H1 (cell line): ENCODE data around the gene MYD88. TPM values are rescaled to one million over a fixed set of nuclear protein-coding genes. Genes with fewer than 3 reads are reported as not detected.

Experiments used
- CTCF ChIA-PET: fragments of 300-600 bp; sonication (Branson Sonifier 250); formaldehyde crosslinking; loops from one replicate; lab custom pipeline; 2021; ENCODE audit not compliant: partially characterized antibody; lab: Charles Lee
- POLR2A ChIA-PET: fragments of 300-600 bp; sonication (Branson Sonifier 250); formaldehyde crosslinking; loops from one replicate; lab custom pipeline; 2021; ENCODE audit warnings: inconsistent platforms; ENCODE audit not compliant: partially characterized antibody; lab: Charles Lee
- DNase-seq, 2 experiments: peaks; one replicate each; pipeline versions ENCODE4 v3.0.0 to v3.0.0-alpha.2; 2010 to 2022; ENCODE audit warnings: low spot score in 2 of 2, low read depth in 1 of 2, mixed read lengths in 1 of 2
- FAIRE-seq: peaks from 2 replicates; lab custom pipeline; 2011; peaks lifted over from hg19 to GRCh38; lab: Jason Lieb, UNC
- H2AFZ ChIP-seq: 2 replicates; pipeline ENCODE4 v1.8.1; 2012; ENCODE audit warnings: low read length, inconsistent platforms
- H2AK5ac ChIP-seq: 2 replicates; pipeline ENCODE4 v1.6.1; 2013; ENCODE audit warnings: low read depth, low read length
- H2BK120ac ChIP-seq: replicated peaks from 2 replicates; pipeline ENCODE3; 2013; ENCODE audit warnings: low read depth, low read length, inconsistent platforms
- H2BK12ac ChIP-seq: 2 replicates; pipeline ENCODE4 v1.6.1; 2013; ENCODE audit warnings: low read depth, low read length
- H2BK15ac ChIP-seq: 2 replicates; pipeline ENCODE4 v1.6.1; 2013; ENCODE audit warnings: low read length
- H2BK20ac ChIP-seq: 2 replicates; pipeline ENCODE4 v1.6.1; 2013; ENCODE audit warnings: low read length
- H2BK5ac ChIP-seq: 2 replicates; pipeline ENCODE4 v1.6.1; 2013; ENCODE audit warnings: low read depth, low read length
- H3K14ac ChIP-seq: 2 replicates; pipeline ENCODE4 v1.6.1; 2013; ENCODE audit warnings: inconsistent platforms; ENCODE audit not compliant: insufficient read length
- H3K18ac ChIP-seq: 2 replicates; pipeline ENCODE4 v1.6.1; 2013; ENCODE audit warnings: low read length; ENCODE audit errors: extremely low read depth
- H3K23ac ChIP-seq: 2 replicates; pipeline ENCODE4 v1.6.1; 2013; ENCODE audit warnings: inconsistent platforms; ENCODE audit not compliant: insufficient read length
- H3K23me2 ChIP-seq: 2 replicates; pipeline ENCODE4 v1.6.1; 2013; ENCODE audit warnings: low read depth, low read length
- H3K27ac ChIP-seq: 2 replicates; pipeline ENCODE4 v1.6.1; 2011; ENCODE audit warnings: low read depth, low read length, inconsistent platforms
- H3K27me3 ChIP-seq, 4 experiments: replicated peaks in 1 of 4; 1 replicate in 1 of 4; 2 replicates in 3 of 4; pipeline versions ENCODE4 v1.6.1 to v1.8.1; 2011 to 2013; ENCODE audit warnings: low read length in 3 of 4, mild to moderate bottlenecking in 3 of 4, inconsistent platforms in 2 of 4, mixed read lengths in 2 of 4, moderate library complexity in 1 of 4; ENCODE audit not compliant: control insufficient read depth in 3 of 4, insufficient read depth in 3 of 4; ENCODE audit errors: extremely low read depth in 1 of 4
- H3K36me3 ChIP-seq, 4 experiments: 2 replicates each; pipeline versions ENCODE4 v1.6.1 to v1.8.1; 2011 to 2013; ENCODE audit warnings: mild to moderate bottlenecking in 4 of 4, low read length in 3 of 4, moderate library complexity in 2 of 4, control low read depth in 1 of 4, inconsistent platforms in 1 of 4; ENCODE audit not compliant: insufficient read depth in 4 of 4, control insufficient read depth in 2 of 4
- H3K4ac ChIP-seq: replicated peaks from 2 replicates; pipeline ENCODE3; 2013; ENCODE audit warnings: low read length, low read depth, mixed read lengths, inconsistent platforms; ENCODE audit not compliant: insufficient read length
- H3K4me1 ChIP-seq, 4 experiments: replicated peaks in 1 of 4; 1 replicate in 1 of 4; 2 replicates in 3 of 4; pipeline versions ENCODE4 v1.6.1 to v1.8.1; 2011 to 2013; ENCODE audit warnings: low read length in 3 of 4, inconsistent platforms in 2 of 4, mixed read lengths in 1 of 4; ENCODE audit not compliant: insufficient read depth in 4 of 4, control insufficient read depth in 3 of 4
- H3K4me2 ChIP-seq, 2 experiments: 2 replicates each; pipeline versions ENCODE4 v1.6.1 to v1.8.1; 2011 to 2013; ENCODE audit warnings: low read depth in 2 of 2, low read length in 2 of 2, control low read depth in 1 of 2, inconsistent platforms in 1 of 2, mild to moderate bottlenecking in 1 of 2; ENCODE audit not compliant: insufficient read depth in 1 of 2
- H3K4me3 ChIP-seq, 4 experiments: fragments of 200-600, 300-600 bp in 1 of 4; sonication (generic), shearing (Covaris generic), sonication (Bioruptor Twin) in 1 of 4; 2 replicates each; pipeline versions ENCODE4 v1.5.1 to v1.8.1; 2011 to 2016; ENCODE audit warnings: low read length in 4 of 4, low read depth in 3 of 4, control low read depth in 2 of 4, inconsistent platforms in 2 of 4, mild to moderate bottlenecking in 2 of 4, mixed read lengths in 1 of 4, moderate library complexity in 1 of 4; ENCODE audit not compliant: insufficient read depth in 2 of 4; ENCODE audit errors: extremely low read depth in 1 of 4
- H3K56ac ChIP-seq: replicated peaks from 2 replicates; pipeline ENCODE3; 2013; ENCODE audit warnings: low read depth, mild to moderate bottlenecking, mixed read lengths, low read length, inconsistent platforms; ENCODE audit not compliant: insufficient read length
- H3K79me1 ChIP-seq: 2 replicates; pipeline ENCODE4 v1.6.1; 2013; ENCODE audit warnings: low read depth, low read length, control low read depth
- H3K79me2 ChIP-seq, 2 experiments: 2 replicates each; pipeline versions ENCODE4 v1.6.1 to v1.8.1; 2012 to 2013; ENCODE audit warnings: low read length in 2 of 2, mild to moderate bottlenecking in 2 of 2, inconsistent platforms in 1 of 2; ENCODE audit not compliant: insufficient read depth in 2 of 2, control insufficient read depth in 1 of 2
- H3K9ac ChIP-seq, 4 experiments: replicated peaks in 1 of 4; 1 replicate in 1 of 4; 2 replicates in 3 of 4; pipeline versions ENCODE4 v1.6.1 to v1.8.1; 2011 to 2013; ENCODE audit warnings: low read depth in 3 of 4, low read length in 3 of 4, control low read depth in 2 of 4, mild to moderate bottlenecking in 2 of 4, moderate library complexity in 2 of 4, inconsistent platforms in 1 of 4; ENCODE audit errors: extremely low read depth in 1 of 4
- H3K9me3 ChIP-seq, 2 experiments: 2 replicates each; pipeline versions ENCODE4 v1.6.1 to v1.8.1; 2012 to 2013; ENCODE audit warnings: mild to moderate bottlenecking in 2 of 2, moderate library complexity in 2 of 2, control low read depth in 1 of 2, inconsistent platforms in 1 of 2, low read depth in 1 of 2, low read length in 1 of 2, mixed read lengths in 1 of 2; ENCODE audit not compliant: insufficient read depth in 2 of 2
- H4K20me1 ChIP-seq, 2 experiments: replicated peaks in 1 of 2; 2 replicates each; pipeline versions ENCODE3 to v1.8.1; 2011 to 2013; ENCODE audit warnings: inconsistent platforms in 2 of 2, low read length in 2 of 2, mild to moderate bottlenecking in 1 of 2; ENCODE audit not compliant: insufficient read depth in 2 of 2, control insufficient read depth in 1 of 2
- H4K5ac ChIP-seq: 2 replicates; pipeline ENCODE4 v1.6.1; 2013; ENCODE audit warnings: low read length, low read depth, mixed read lengths, inconsistent platforms; ENCODE audit not compliant: insufficient read length
- H4K8ac ChIP-seq: 2 replicates; pipeline ENCODE4 v1.8.0; 2013; ENCODE audit warnings: mild to moderate bottlenecking, moderate library complexity, low read length, inconsistent platforms; ENCODE audit not compliant: insufficient read depth; ENCODE audit errors: extremely low read depth
- H4K91ac ChIP-seq: replicated peaks from 2 replicates; pipeline ENCODE3; 2013; ENCODE audit warnings: low read length, mixed read lengths, inconsistent platforms; ENCODE audit not compliant: insufficient read length
- CREB1 ChIP-seq: IDR thresholded peaks from 2 replicates; pipeline ENCODE4 v1.6.1; 2012; ENCODE audit warnings: inconsistent platforms
- EZH2 ChIP-seq: fragments of 200-600 bp; sonication (generic); IDR thresholded peaks from 2 replicates; pipeline ENCODE4 v1.7.1; 2012; ENCODE audit warnings: low read depth, mild to moderate bottlenecking, moderate library complexity, low read length, inconsistent platforms; ENCODE audit not compliant: severe bottlenecking
- FOSL1 ChIP-seq: IDR thresholded peaks from 2 replicates; pipeline ENCODE4 v1.6.1; 2011; ENCODE audit warnings: mild to moderate bottlenecking, low read depth, low read length, moderate library complexity; ENCODE audit not compliant: insufficient read depth
- JUND ChIP-seq: IDR thresholded peaks from 2 replicates; pipeline ENCODE4 v1.6.1; 2011; ENCODE audit warnings: mild to moderate bottlenecking, improper control_type of control experiment, low read length
- KDM1A ChIP-seq: fragments of 200-600, 300-600 bp; sonication (generic); IDR thresholded peaks from 2 replicates; pipeline ENCODE4 v1.7.1; 2016; ENCODE audit warnings: mild to moderate bottlenecking, low read length, borderline replicate concordance
- NANOG ChIP-seq: IDR thresholded peaks from 2 replicates; pipeline ENCODE4 v1.6.1; 2011; ENCODE audit warnings: low read length, low read depth, mild to moderate bottlenecking, inconsistent platforms; ENCODE audit not compliant: insufficient read depth, poor library complexity, severe bottlenecking
- RNF2 ChIP-seq: fragments of 200-900, 300-1000 bp; sonication (generic); IDR thresholded peaks from 2 replicates; pipeline ENCODE4 v1.7.1; 2016; ENCODE audit warnings: borderline replicate concordance, low read depth, mild to moderate bottlenecking, antibody characterized with exemption, low read length; ENCODE audit not compliant: poor library complexity, severe bottlenecking; ENCODE audit errors: missing control alignments
- SIRT6 ChIP-seq: IDR thresholded peaks from one replicate; pipeline ENCODE4 v1.7.1; 2012; ENCODE audit warnings: low read length, inconsistent platforms
- SP1 ChIP-seq: IDR thresholded peaks from 2 replicates; pipeline ENCODE4 v1.6.1; 2011; ENCODE audit warnings: low read depth, low read length
- SP4 ChIP-seq: IDR thresholded peaks from 2 replicates; pipeline ENCODE4 v1.6.1; 2012; ENCODE audit warnings: low read length, inconsistent platforms
- SRF ChIP-seq: IDR thresholded peaks from 2 replicates; pipeline ENCODE4 v1.6.1; 2011; ENCODE audit warnings: mild to moderate bottlenecking, low read depth, low read length, moderate library complexity
- TAF7 ChIP-seq: optimal IDR thresholded peaks from 2 replicates; pipeline ENCODE3; 2011; ENCODE audit warnings: low read depth, mild to moderate bottlenecking, inconsistent platforms, low read length, moderate library complexity, borderline replicate concordance
- WGBS, 2 experiments: shearing (Covaris generic) in 1 of 2; methylation state at CpG; one replicate each; pipeline versions ENCODE4 v1.1.6 to v1.1.7; 2013 to 2015; ENCODE audit warnings: low lambda C conversion rate in 2 of 2, mixed read lengths in 2 of 2, inconsistent platforms in 1 of 2, low coverage in 1 of 2, missing lambda C conversion rate in 1 of 2; ENCODE audit not compliant: insufficient replicate concordance in 2 of 2, insufficient coverage in 1 of 2, insufficient read length in 1 of 2; ENCODE audit errors: extremely low coverage in 1 of 2, missing lambda C conversion rate in 1 of 2; 5-methylcytosine and 5-hydroxymethylcytosine counted together
- polyA plus RNA-seq, 7 experiments: library from polyadenylated mRNA; depleted of rRNA in 3 of 7; stranded (reverse) in 5 of 7; unstranded in 2 of 7; fragments of >200 nt in 5 of 7; fragments of 200-250 nt in 2 of 7; gene quantifications; 1 replicate in 5 of 7; 2 replicates in 1 of 7; 4 replicates in 1 of 7; pipeline versions ENCODE4 v1.2.1 to v1.2.3, GENCODE V29; 2011 to 2013; ENCODE audit warnings: missing spikeins in 2 of 7, mixed read lengths in 2 of 7
- total RNA-seq: library from RNA; stranded (reverse); fragmentation: NEBNext Ultra II Directional; extraction: Animal tissue kit (Norgen Biotek cat#: 25700); gene quantifications from 2 replicates; pipeline ENCODE4 v1.2.1, GENCODE V29; 2021

Gene MYD88
- total and polyA plus RNA-seq, 2 of the 8 experiments (the other 6 are each of a cell fraction or from before 2014, with no cell fraction given), result 22.1 to 22.5 TPM

DNA sequence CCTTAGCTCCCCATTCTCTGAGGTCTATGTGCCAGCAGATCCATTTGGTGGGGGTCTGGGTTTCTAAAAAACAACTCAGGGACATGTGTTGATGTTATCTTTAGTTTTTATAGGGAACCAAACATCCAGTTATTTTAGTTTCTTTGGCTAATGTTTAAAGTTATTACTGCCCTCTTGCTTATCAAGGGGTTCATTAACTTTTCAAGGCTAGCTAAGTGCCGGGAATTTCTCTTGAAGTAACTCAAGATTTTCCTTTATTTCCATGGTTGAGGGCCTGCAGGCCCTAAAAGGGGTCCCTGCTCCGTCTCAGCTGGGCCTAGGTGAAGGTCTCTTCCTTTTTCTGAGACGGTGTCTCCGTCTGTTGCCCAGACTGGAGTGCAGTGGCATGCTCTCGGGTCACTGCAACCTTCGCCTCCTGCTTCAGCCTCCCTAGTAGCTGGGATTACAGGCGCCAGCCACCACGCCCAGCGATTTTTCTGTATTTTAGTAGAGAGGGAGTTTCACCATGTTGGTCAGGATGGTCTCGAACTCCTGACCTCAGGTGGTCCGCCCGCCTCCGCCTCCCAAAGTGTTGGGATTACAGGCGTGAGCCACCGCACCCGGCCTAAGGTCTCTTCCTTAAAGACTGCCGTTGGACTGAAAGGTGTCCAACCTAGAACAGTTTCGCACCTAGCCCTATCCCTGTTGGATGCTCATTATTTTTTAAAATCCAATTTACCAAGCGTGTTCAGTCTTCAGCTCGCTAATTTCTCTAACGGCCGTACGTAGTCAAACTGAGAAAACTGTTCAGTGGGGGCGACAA is 25.6 kb downstream of the MYD88 start:
- Histone ChIP-seq H3K27me3 (no peaks in the 10 kb centered on the region), H3K4me3 (peak overlapping the region; percentile 75 to 90 (median 86)), H2BK5ac (no peak overlapping the region; the same call in 1 of the 2 replicates), H3K4me1 (peaks cover 0 to 2% (median 0%) of the 10 kb centered on the region in 4 experiments; a peak in 3 of 7 replicates), H4K8ac (no peak overlapping the region), H2AK5ac (no peak overlapping the region), H3K23me2 (peaks cover 14% of the 10 kb centered on the region; the same call in 1 of the 2 replicates), H3K79me1 (no peaks in the 10 kb centered on the region; the same call in 1 of the 2 replicates), H3K27ac (peak overlapping the region; percentile 99; the same call in 1 of the 2 replicates), H3K79me2 (peaks cover 10 to 32% of the 10 kb centered on the region in 2 experiments), H2BK120ac (no peak overlapping the region), H3K56ac (no peak overlapping the region), H4K20me1 (peaks cover 0 to 6% of the 10 kb centered on the region in 2 experiments), H4K5ac (peak overlapping the region; percentile 28), H3K36me3 (no peaks in the 10 kb centered on the region), H3K9ac (peak overlapping the region in 1 of 4 experiments; percentile 93; a peak in 3 of 7 replicates), H2BK12ac (no peak overlapping the region), H3K14ac (no peak overlapping the region), H3K9me3 (no peaks in the 10 kb centered on the region), H2AFZ (peak overlapping the region; percentile 84), H3K18ac (peak overlapping the region; percentile 60), H2BK20ac (no peak overlapping the region), H3K4ac (no peak overlapping the region), H3K4me2 (peak overlapping the region; percentile 91 to 94), H4K91ac (peak overlapping the region; percentile 36), H2BK15ac (no peak overlapping the region), H3K23ac (no peak overlapping the region)
- no peak for DNase-seq
- CTCF ChIA-PET, result interaction anchor here (1.0 to 3.2 kb wide), 13 partner anchors 11 to 845 kb away, joined by 3 to 11 read pairs (median 3); partner anchors contain the start of gene ACAA1
- no peak for FAIRE-seq
- POLR2A ChIA-PET, result interaction anchor here (0.8 to 4.1 kb wide), 10 partner anchors 8 to 182 kb away, joined by 3 to 38 read pairs (median 4); partner anchors contain the start of genes ACAA1, MYD88 and XYLB
- WGBS, 2 experiments, result 78% methylated on average over 24 of the region's 24 CpGs; no CpG with 5 or more reads in 1 of the 2 experiments
- TF ChIP-seq FOSL1 (no peak), SIRT6 (no peak), EZH2 (no peak), SP1 (no peak), KDM1A (no peak), JUND (no peak), SP4 (no peak), TAF7 (no peak), CREB1 (no peak), RNF2 (no peak), NANOG (no peak), SRF (no peak)
